Type B pancreatic cell (in vitro differentiated cells): Measurements from ENCODE around the gene CMYA5. TPM values are rescaled to one million over a fixed set of nuclear protein-coding genes. Genes with fewer than 3 reads are reported as not detected.

ENCODE experiments used
- DNase-seq: peaks from one replicate; pipeline ENCODE4 v3.0.0; 2021; ENCODE audit warnings: mixed read lengths; ENCODE audit not compliant: unreplicated experiment; ENCODE audit errors: extremely low spot score
- H3K27ac Mint-ChIP-seq: 2 replicates; pipeline ENCODE4 v1.8.0; 2021; ENCODE audit warnings: mild to moderate bottlenecking, mixed read lengths
- H3K27me3 Mint-ChIP-seq: 2 replicates; pipeline ENCODE4 v1.8.0; 2021; ENCODE audit warnings: mixed read lengths
- H3K36me3 Mint-ChIP-seq: 2 replicates; pipeline ENCODE4 v1.8.0; 2021; ENCODE audit warnings: mixed read lengths
- H3K4me1 Mint-ChIP-seq: one replicate; pipeline ENCODE4 v1.8.0; 2021; ENCODE audit warnings: mixed read lengths; ENCODE audit not compliant: unreplicated experiment
- H3K4me3 Mint-ChIP-seq: 2 replicates; pipeline ENCODE4 v1.8.0; 2021; ENCODE audit warnings: mild to moderate bottlenecking, mixed read lengths
- H3K9me3 Mint-ChIP-seq: 2 replicates; pipeline ENCODE4 v1.8.0; 2021; ENCODE audit warnings: mixed read lengths
- CTCF ChIP-seq: fragments of 200-600 bp; sonication (generic); conservative IDR thresholded peaks from 2 replicates; pipeline ENCODE4 v1.5.0; 2021; ENCODE audit warnings: antibody characterized with exemption, mild to moderate bottlenecking
- total RNA-seq: library from RNA; stranded (reverse); gene quantifications from 2 replicates; pipeline ENCODE4 v1.2.1, GENCODE V29; 2021; ENCODE audit warnings: low replicate concordance

The CMYA5 gene
- total RNA-seq, 1 donor from 2014 or later: 1.4 TPM

GRCh38 chr5:79716839-79717238, 27.2 kb downstream of the CMYA5 start:
- H3K27me3 Mint-ChIP-seq: no peaks in the 10 kb centered on the region
- H3K4me3 Mint-ChIP-seq: no peak overlapping the region
- no peak overlapping the region for H3K27ac Mint-ChIP-seq
- DNase-seq: no peak
- peaks cover 10% of the 10 kb centered on the region for H3K9me3 Mint-ChIP-seq
- no peak for TF ChIP-seq CTCF
- no peaks in the 10 kb centered on the region for H3K36me3 Mint-ChIP-seq
- H3K4me1 Mint-ChIP-seq: no peaks in the 10 kb centered on the region

GRCh38 chr5:79720096-79720495, 30.5 kb downstream of the CMYA5 start:
- Mint-ChIP-seq H3K36me3 (no peaks in the 10 kb centered on the region), H3K4me3 (no peak overlapping the region), H3K27me3 (no peaks in the 10 kb centered on the region), H3K27ac (no peak overlapping the region), H3K4me1 (no peaks in the 10 kb centered on the region), H3K9me3 (peaks cover 10% of the 10 kb centered on the region)
- no peak for DNase-seq
- TF ChIP-seq CTCF: no peak

- H3K9me3 Mint-ChIP-seq: no peaks in the 10 kb centered on the region
- H3K36me3 Mint-ChIP-seq: no peaks in the 10 kb centered on the region
- no peak overlapping the region for H3K4me3 Mint-ChIP-seq
- DNase-seq: no peak
- no peak overlapping the region for H3K27ac Mint-ChIP-seq
- peaks cover 16% of the 10 kb centered on the region for H3K27me3 Mint-ChIP-seq
- TF ChIP-seq CTCF: no peak
- H3K4me1 Mint-ChIP-seq: no peaks in the 10 kb centered on the region
These were observed 38.1 kb downstream of the CMYA5 start for GRCh38 chr5:79727451-79728355.

- no peak for TF ChIP-seq CTCF
- no peak overlapping the region for H3K4me3 Mint-ChIP-seq
- H3K36me3 Mint-ChIP-seq: no peaks in the 10 kb centered on the region
- DNase-seq: no peak
- H3K9me3 Mint-ChIP-seq: no peaks in the 10 kb centered on the region
- H3K4me1 Mint-ChIP-seq: no peaks in the 10 kb centered on the region
- no peak overlapping the region for H3K27ac Mint-ChIP-seq
- H3K27me3 Mint-ChIP-seq: peaks cover 18% of the 10 kb centered on the region
These were observed 38.8 kb downstream of the CMYA5 start for GRCh38 chr5:79728396-79728795.

- H3K4me1 Mint-ChIP-seq: no peaks in the 10 kb centered on the region
- no peaks in the 10 kb centered on the region for H3K9me3 Mint-ChIP-seq
- peaks cover 18% of the 10 kb centered on the region for H3K27me3 Mint-ChIP-seq
- H3K4me3 Mint-ChIP-seq: no peak overlapping the region
- H3K27ac Mint-ChIP-seq: no peak overlapping the region
- DNase-seq: no peak
- no peaks in the 10 kb centered on the region for H3K36me3 Mint-ChIP-seq
- TF ChIP-seq CTCF: no peak
These were observed 40.0 kb downstream of the CMYA5 start for GRCh38 chr5:79729679-79730078.
